Articular chondrocyte of knee joint (primary cell): ENCODE data around the gene HPX. TPM values are rescaled to one million over a fixed set of nuclear protein-coding genes. Genes with fewer than 3 reads are reported as not detected.

Experiments used
- total RNA-seq: library from RNA; depleted of rRNA; stranded (reverse); fragments of >200 nt; gene quantifications from 2 replicates; pipeline ENCODE4 v1.2.3, GENCODE V29; 2012

The HPX gene, protein sequence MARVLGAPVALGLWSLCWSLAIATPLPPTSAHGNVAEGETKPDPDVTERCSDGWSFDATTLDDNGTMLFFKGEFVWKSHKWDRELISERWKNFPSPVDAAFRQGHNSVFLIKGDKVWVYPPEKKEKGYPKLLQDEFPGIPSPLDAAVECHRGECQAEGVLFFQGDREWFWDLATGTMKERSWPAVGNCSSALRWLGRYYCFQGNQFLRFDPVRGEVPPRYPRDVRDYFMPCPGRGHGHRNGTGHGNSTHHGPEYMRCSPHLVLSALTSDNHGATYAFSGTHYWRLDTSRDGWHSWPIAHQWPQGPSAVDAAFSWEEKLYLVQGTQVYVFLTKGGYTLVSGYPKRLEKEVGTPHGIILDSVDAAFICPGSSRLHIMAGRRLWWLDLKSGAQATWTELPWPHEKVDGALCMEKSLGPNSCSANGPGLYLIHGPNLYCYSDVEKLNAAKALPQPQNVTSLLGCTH
- total RNA-seq = 0.65 and 2.2 TPM in 2 replicates

GRCh38 chr11:6440906-6441358 is at the start of gene HPX:
Gene HPX (minus strand): TSS chr11:6440987. CDS start chr11:6440963, 24 bp downstream.

GRCh38 chr11:6481012-6481923 is 40.5 kb upstream of the HPX start, which contains the start of the genes ARFIP2 and TIMM10B:
Gene ARFIP2 (minus strand): TSS chr11:6481331. CDS start chr11:6480421, 910 bp downstream.
Gene TIMM10B (plus strand): TSS chr11:6481501. CDS start chr11:6481517, 16 bp downstream.

DNA sequence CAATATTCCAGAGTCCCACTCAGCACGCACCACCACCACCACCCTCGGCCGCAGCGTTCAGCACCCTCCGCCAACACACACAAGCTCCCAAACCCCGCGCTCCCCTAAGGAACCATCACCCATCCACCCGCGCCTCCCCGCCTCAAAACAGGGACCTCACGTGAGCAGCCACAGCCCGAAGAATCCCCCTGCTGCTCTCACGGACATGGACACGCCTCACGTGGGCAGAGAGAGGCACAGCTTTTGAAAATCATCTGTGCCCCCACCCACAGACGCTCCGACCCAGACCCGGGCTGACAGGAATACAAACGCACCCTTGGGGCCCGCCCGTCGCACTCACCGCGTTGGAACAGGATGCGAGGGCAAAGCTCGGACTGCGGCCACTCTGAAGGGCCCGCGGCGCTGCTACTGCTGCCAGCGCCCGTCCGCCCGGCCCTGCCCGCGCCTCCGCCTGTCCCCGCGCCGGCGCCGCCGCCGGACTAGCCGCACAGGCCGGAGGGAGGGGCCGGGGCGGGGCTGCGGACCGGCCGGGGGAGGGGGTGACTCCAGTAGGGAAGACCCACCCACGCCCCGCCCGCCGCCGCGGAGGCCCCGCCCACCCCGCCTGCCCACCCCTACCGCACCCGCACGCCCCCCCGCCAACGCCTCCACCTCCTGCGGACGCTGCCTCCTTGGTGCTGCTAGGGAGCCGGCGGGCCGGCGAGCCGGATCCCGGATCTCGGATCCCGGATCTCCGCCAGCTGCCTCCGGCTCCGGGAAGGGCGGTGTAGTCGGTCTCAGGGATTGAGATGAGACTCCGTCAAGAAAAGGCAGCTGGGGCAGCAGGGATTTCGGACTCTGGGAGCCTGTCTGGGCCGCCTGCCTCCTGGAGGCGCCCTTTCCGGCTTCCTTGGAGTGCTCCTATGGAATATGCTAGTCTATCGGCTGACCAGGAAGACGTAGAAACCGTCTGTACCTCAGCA is 32.9 kb upstream of the HPX start, which contains the start of gene TRIM3:
TRIM3 (minus strand) TSS at position 491 of the 962 bp plus-strand sequence. CDS start 8,246 bp downstream, outside the sequence.

GRCh38 chr11:6419009-6419631 is 21.7 kb downstream of the HPX start, which contains the start of gene APBB1:
Gene APBB1 (minus strand): TSS chr11:6419094. CDS start chr11:6411347, 7,747 bp downstream.

GRCh38 chr11:6389905-6390717 is 50.7 kb downstream of the HPX start, which contains the start of gene SMPD1:
Gene SMPD1 (plus strand): TSS chr11:6390474. CDS start chr11:6390599, 125 bp downstream.

Other genes starting within 250 kb of the HPX start
- not detected in 2 replicates for gene OR52W1, start 241.8 kb downstream of the HPX start, total RNA-seq
- gene C11orf42, start 235.4 kb downstream of the HPX start, total RNA-seq = not detected in 2 replicates
- 11.8 TPM in 2 replicates for gene FHIP1B, start 206.4 kb downstream of the HPX start, total RNA-seq
- gene CNGA4, start 201.9 kb downstream of the HPX start, total RNA-seq = 0.13 TPM in 1 of 2 replicates, not detected in the other
- gene CCKBR, start 181.1 kb downstream of the HPX start, total RNA-seq = not detected in 2 replicates
- 219 and 224 TPM in 2 replicates for gene CAVIN3, start 120.5 kb downstream of the HPX start, total RNA-seq
- 49.9 and 60.9 TPM in 2 replicates for gene SMPD1, start 50.5 kb downstream of the HPX start, total RNA-seq
- 32.1 and 37.8 TPM in 2 replicates for gene APBB1, start 21.9 kb downstream of the HPX start, total RNA-seq
- 13.3 and 13.5 TPM in 2 replicates for gene TRIM3, start 33.0 kb upstream of the HPX start, total RNA-seq
- gene ARFIP2, start 40.3 kb upstream of the HPX start, total RNA-seq = 47.9 and 59.8 TPM in 2 replicates
- 37.9 and 46.8 TPM in 2 replicates for gene TIMM10B, start 40.5 kb upstream of the HPX start, total RNA-seq
- gene DNHD1, start 56.3 kb upstream of the HPX start, total RNA-seq = 7.9 and 9.3 TPM in 2 replicates
- gene RRP8, start 162.6 kb upstream of the HPX start, total RNA-seq = 9.8 and 11.2 TPM in 2 replicates
- 126 and 130 TPM in 2 replicates for gene ILK, start 162.8 kb upstream of the HPX start, total RNA-seq
- gene TAF10, start 171.2 kb upstream of the HPX start, total RNA-seq = 24.1 and 38.9 TPM in 2 replicates
- 68.5 and 100 TPM in 2 replicates for gene TPP1, start 178.4 kb upstream of the HPX start, total RNA-seq
- gene DCHS1, start 214.8 kb upstream of the HPX start, total RNA-seq = 13.7 and 17.4 TPM in 2 replicates
- gene MRPL17, start 242.4 kb upstream of the HPX start, total RNA-seq = 27.3 and 32.3 TPM in 2 replicates